ENCODE measurements around the gene DIS3L. TPM values are rescaled to one million over a fixed set of nuclear protein-coding genes. Genes with fewer than 3 reads are reported as not detected.
A peak's percentile ranks its signal among the peaks of the same experiment; 100 is the strongest.

Gene DIS3L
- total and polyA plus RNA-seq, 2 of the 13 experiments (the other 11 are each of a cell fraction or from before 2014, with no cell fraction given): 21.0 to 50.5 TPM

DNA sequence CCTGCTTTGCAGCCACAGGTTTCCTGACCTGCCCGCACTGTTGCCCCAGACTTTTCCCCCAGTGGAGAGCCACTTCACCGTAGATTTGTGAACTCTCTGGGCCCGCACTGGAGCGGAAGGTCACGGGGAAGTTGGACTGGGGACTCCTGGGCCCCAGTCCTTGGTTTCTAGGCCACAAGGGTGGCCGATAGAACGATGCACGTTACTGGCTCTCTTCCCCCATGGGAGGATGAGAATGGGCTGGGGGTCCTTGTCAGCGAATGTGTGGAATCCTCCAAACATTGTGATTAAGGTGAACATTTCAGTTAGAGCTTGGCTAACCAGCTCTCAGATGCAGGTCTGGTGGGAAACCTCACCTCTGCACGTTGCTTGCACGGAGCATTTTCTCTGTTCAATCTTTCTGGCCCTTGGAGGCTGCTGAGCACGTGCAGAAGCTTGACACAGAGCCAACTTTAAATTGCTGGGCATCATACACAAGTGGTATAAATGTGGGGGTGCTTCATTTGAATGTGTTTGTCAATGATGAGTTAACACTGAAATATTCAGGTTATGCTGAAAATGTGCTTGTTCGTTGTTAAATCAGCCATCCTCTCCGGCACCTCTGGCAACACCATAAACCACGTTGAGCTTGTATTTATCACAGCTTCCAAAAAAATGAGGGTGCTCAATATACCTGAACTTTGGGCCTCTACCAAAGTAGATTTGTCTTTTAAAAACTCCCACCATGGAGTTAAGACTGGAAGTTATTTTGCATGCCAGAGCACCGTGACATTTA lies 976 bp downstream of the DIS3L start (continued):
- TF ChIP-seq ZNF687 (CRISPR knock-in tag; IDR thresholded peaks at IDR 0.05): peak; percentile 63
- peak; percentile 26; the same call in 1 of the 2 replicates for TF ChIP-seq SRY (CRISPR knock-in tag; IDR thresholded peaks at IDR 0.05)
- TF ChIP-seq EEA1 (CRISPR knock-in tag; IDR thresholded peaks at IDR 0.05; ENCODE audit: borderline replicate concordance): peak; percentile 54; the same call in 1 of the 2 replicates
- TF ChIP-seq ZBTB8A (CRISPR knock-in tag; IDR thresholded peaks at IDR 0.05; ENCODE audit: borderline replicate concordance, low read depth): peak; percentile 75; the same call in 1 of the 2 replicates
- TF ChIP-seq, protein P1, sequence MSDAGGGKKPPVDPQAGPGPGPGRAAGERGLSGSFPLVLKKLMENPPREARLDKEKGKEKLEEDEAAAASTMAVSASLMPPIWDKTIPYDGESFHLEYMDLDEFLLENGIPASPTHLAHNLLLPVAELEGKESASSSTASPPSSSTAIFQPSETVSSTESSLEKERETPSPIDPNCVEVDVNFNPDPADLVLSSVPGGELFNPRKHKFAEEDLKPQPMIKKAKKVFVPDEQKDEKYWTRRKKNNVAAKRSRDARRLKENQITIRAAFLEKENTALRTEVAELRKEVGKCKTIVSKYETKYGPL (CRISPR knock-in tag; IDR thresholded peaks at IDR 0.05): 0 out of 2 replicates have a peak, but pooled peaks have one; percentile 8
- TF ChIP-seq ZNF224 (CRISPR knock-in tag; IDR thresholded peaks at IDR 0.05): 0 out of 2 replicates have a peak, but pooled peaks have one; percentile 34
- no peak for TF ChIP-seq ZNF205 (CRISPR knock-in tag; IDR thresholded peaks at IDR 0.05)
- peak; percentile 71; the same call in 1 of the 2 replicates for TF ChIP-seq NRL (CRISPR knock-in tag; IDR thresholded peaks at IDR 0.05; ENCODE audit: borderline replicate concordance)
- TF ChIP-seq, protein P2, sequence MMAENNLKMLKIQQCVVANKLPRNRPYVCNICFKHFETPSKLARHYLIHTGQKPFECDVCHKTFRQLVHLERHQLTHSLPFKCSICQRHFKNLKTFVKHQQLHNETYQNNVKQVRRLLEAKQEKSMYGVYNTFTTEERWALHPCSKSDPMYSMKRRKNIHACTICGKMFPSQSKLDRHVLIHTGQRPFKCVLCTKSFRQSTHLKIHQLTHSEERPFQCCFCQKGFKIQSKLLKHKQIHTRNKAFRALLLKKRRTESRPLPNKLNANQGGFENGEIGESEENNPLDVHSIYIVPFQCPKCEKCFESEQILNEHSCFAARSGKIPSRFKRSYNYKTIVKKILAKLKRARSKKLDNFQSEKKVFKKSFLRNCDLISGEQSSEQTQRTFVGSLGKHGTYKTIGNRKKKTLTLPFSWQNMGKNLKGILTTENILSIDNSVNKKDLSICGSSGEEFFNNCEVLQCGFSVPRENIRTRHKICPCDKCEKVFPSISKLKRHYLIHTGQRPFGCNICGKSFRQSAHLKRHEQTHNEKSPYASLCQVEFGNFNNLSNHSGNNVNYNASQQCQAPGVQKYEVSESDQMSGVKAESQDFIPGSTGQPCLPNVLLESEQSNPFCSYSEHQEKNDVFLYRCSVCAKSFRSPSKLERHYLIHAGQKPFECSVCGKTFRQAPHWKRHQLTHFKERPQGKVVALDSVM (CRISPR knock-in tag; IDR thresholded peaks at IDR 0.05): 0 out of 2 replicates have a peak, but pooled peaks have one; percentile 36
- no peak for TF ChIP-seq NFE2L2 (IDR thresholded peaks at IDR 0.05; ENCODE audit: low read length)
- TF ChIP-seq MNT (IDR thresholded peaks at IDR 0.05): peak; percentile 9; the same call in 1 of the 2 replicates
- peak; percentile 27; the same call in 1 of the 2 replicates for TF ChIP-seq GATAD2A (CRISPR knock-in tag; IDR thresholded peaks at IDR 0.05)
- TF ChIP-seq, protein P3, sequence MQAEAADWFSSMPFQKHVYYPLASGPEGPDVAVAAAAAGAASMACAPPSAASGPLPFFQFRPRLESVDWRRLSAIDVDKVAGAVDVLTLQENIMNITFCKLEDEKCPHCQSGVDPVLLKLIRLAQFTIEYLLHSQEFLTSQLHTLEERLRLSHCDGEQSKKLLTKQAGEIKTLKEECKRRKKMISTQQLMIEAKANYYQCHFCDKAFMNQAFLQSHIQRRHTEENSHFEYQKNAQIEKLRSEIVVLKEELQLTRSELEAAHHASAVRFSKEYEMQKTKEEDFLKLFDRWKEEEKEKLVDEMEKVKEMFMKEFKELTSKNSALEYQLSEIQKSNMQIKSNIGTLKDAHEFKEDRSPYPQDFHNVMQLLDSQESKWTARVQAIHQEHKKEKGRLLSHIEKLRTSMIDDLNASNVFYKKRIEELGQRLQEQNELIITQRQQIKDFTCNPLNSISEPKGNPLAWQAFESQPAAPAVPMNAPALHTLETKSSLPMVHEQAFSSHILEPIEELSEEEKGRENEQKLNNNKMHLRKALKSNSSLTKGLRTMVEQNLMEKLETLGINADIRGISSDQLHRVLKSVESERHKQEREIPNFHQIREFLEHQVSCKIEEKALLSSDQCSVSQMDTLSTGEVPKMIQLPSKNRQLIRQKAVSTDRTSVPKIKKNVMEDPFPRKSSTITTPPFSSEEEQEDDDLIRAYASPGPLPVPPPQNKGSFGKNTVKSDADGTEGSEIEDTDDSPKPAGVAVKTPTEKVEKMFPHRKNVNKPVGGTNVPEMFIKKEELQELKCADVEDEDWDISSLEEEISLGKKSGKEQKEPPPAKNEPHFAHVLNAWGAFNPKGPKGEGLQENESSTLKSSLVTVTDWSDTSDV (CRISPR knock-in tag; IDR thresholded peaks at IDR 0.05): 0 out of 2 replicates have a peak, but pooled peaks have one; percentile 25
- TF ChIP-seq, protein P4, sequence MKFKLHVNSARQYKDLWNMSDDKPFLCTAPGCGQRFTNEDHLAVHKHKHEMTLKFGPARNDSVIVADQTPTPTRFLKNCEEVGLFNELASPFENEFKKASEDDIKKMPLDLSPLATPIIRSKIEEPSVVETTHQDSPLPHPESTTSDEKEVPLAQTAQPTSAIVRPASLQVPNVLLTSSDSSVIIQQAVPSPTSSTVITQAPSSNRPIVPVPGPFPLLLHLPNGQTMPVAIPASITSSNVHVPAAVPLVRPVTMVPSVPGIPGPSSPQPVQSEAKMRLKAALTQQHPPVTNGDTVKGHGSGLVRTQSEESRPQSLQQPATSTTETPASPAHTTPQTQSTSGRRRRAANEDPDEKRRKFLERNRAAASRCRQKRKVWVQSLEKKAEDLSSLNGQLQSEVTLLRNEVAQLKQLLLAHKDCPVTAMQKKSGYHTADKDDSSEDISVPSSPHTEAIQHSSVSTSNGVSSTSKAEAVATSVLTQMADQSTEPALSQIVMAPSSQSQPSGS (CRISPR knock-in tag; IDR thresholded peaks at IDR 0.05): peak; percentile 47; the same call in 1 of the 2 replicates
- TF ChIP-seq MIER2 (CRISPR knock-in tag; IDR thresholded peaks at IDR 0.05): no peak

Data from HepG2 (cell line).